Tibial nerve (tissue), 4 donors: ENCODE results near the gene LRRC3C. TPM values are rescaled to one million over a fixed set of nuclear protein-coding genes. Genes with fewer than 3 reads are reported as not detected.

ENCODE experiments used
- DNase-seq, 2 donors: peaks; one replicate each; pipeline ENCODE4 v3.0.0-alpha.2; 2019; ENCODE audit warnings: low spot score in 2 of 2
- H3K27ac ChIP-seq, 4 donors: fragments of 200-600 bp; sonication (generic) in 3 of 4; one replicate each; pipeline ENCODE4 v1.5.1; 2017 to 2019; ENCODE audit warnings: mild to moderate bottlenecking in 1 of 4
- H3K27me3 ChIP-seq, 2 donors: fragments of 200-600 bp; sonication (generic) in 1 of 2; one replicate each; pipeline versions ENCODE4 v1.5.1 to v1.6.0; 2017 to 2019
- H3K36me3 ChIP-seq, 3 donors: fragments of 200-600 bp; sonication (generic); one replicate each; pipeline ENCODE4 v1.5.1; 2018 to 2019
- H3K4me1 ChIP-seq, 4 donors: fragments of 200-600 bp; sonication (generic) in 3 of 4; one replicate each; pipeline ENCODE4 v1.5.1; 2017 to 2019
- H3K4me3 ChIP-seq, 4 donors: fragments of 200-600 bp; sonication (generic) in 3 of 4; one replicate each; pipeline ENCODE4 v1.5.1; 2017 to 2019; ENCODE audit warnings: mild to moderate bottlenecking in 1 of 4, moderate library complexity in 1 of 4
- H3K9me3 ChIP-seq, 4 donors: fragments of 200-600 bp; sonication (generic) in 3 of 4; one replicate each; pipeline ENCODE4 v1.5.1; 2017 to 2019
- EP300 ChIP-seq, 2 donors: sonication (generic); formaldehyde crosslinking; IDR thresholded peaks; one replicate each; pipeline ENCODE4 v1.6.1; 2017; ENCODE audit warnings: antibody characterized with exemption in 2 of 2, mild to moderate bottlenecking in 1 of 2
- POLR2A ChIP-seq, 2 donors: fragments of 450-650 bp; IDR thresholded peaks; one replicate each; pipeline ENCODE4 v1.6.1; 2017; ENCODE audit warnings: antibody characterized with exemption in 2 of 2, mild to moderate bottlenecking in 2 of 2, moderate library complexity in 2 of 2
- WGBS, 2 donors: methylation state at CpG; one replicate each; pipeline ENCODE4 v1.1.5; 2018; 5-methylcytosine and 5-hydroxymethylcytosine counted together
- total RNA-seq, 4 donors: library from RNA; depleted of rRNA; stranded (reverse); fragments of >200 nt; gene quantifications; one replicate each; pipeline ENCODE4 v1.1.0, GENCODE V29; 2016
- TF ChIP-seq, protein P1 (sequence below), 5 experiments: fragments of 200-600 bp in 3 of 5; fragments of 450-650 bp in 2 of 5; sonication (generic) in 3 of 5; IDR thresholded peaks; one replicate each; pipeline ENCODE4 v1.5.1; 2016 to 2019; ENCODE audit warnings: antibody characterized with exemption in 5 of 5, mild to moderate bottlenecking in 3 of 5, moderate library complexity in 2 of 5

Gene LRRC3C
- total RNA-seq, 4 donors from 2014 or later = not detected

DNA sequence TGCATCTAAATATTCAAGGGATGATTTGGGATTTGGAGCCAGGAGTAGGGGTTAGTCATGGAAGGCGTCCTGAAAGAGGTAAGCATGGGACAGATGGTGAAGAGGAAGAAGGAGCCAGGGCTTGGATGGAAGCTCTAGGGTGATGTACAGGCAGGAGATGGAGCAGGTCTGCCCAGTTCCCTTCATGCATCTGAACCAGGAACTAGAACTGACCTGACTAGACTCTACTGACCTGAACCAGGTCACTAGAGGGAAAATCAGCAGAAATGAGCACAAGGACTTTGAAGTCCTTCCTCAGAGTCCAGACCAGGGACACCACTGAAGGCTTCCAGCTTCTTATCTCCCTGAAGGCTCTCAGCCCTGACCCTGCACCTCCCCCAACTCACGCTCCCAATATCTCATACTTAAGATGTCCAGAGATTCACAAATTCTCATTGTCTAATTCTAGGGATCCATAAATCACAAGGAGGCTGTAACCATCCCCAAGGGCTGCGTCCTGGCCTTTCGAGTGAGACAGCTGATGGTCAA is 43.6 kb downstream of the LRRC3C start:
- Histone ChIP-seq H3K4me3 (no peak overlapping the region), H3K4me1 (no peaks in the 10 kb centered on the region), H3K27me3 (peaks cover 0 to 6% of the 10 kb centered on the region in 2 donors), H3K9me3 (no peaks in the 10 kb centered on the region), H3K27ac (no peak overlapping the region), H3K36me3 (no peaks in the 10 kb centered on the region)
- DNase-seq = no peak
- WGBS, 2 donors = 74 to 83% methylated on average over 4 of the region's 4 CpGs
- TF ChIP-seq POLR2A (IDR thresholded peaks at IDR 0.05) (no peak), EP300 (IDR thresholded peaks at IDR 0.05) (no peak)
- TF ChIP-seq, protein P1, sequence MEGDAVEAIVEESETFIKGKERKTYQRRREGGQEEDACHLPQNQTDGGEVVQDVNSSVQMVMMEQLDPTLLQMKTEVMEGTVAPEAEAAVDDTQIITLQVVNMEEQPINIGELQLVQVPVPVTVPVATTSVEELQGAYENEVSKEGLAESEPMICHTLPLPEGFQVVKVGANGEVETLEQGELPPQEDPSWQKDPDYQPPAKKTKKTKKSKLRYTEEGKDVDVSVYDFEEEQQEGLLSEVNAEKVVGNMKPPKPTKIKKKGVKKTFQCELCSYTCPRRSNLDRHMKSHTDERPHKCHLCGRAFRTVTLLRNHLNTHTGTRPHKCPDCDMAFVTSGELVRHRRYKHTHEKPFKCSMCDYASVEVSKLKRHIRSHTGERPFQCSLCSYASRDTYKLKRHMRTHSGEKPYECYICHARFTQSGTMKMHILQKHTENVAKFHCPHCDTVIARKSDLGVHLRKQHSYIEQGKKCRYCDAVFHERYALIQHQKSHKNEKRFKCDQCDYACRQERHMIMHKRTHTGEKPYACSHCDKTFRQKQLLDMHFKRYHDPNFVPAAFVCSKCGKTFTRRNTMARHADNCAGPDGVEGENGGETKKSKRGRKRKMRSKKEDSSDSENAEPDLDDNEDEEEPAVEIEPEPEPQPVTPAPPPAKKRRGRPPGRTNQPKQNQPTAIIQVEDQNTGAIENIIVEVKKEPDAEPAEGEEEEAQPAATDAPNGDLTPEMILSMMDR (IDR thresholded peaks at IDR 0.05) = no peak

DNA sequence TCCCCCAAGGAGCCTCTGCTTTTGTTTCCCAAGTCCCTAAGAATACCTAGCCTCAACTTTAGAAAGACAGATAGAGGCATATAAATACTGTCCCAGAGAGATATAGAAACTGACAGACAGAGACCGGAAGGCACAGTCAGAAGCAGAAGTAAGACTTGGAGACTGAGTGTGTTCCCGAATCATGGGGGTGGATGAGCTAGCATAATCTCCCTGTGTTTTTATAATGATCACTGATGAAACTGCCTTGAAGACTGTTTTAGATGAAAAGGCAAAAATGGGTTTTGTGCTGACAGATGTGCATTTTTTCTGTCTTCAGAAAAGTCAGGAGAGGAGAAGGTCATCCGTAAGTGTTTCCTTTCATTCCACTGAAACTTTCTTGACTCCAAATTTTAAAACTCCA is 44.7 kb downstream of the LRRC3C start:
- 18 to 21% methylated on average over 3 of the region's 3 CpGs for WGBS, 2 donors
- TF ChIP-seq POLR2A (IDR thresholded peaks at IDR 0.05) = no peak
- peak in 1 of 2 donors; percentile 18 for TF ChIP-seq EP300 (IDR thresholded peaks at IDR 0.05)
- peak overlapping the region in 1 of 4 donors; percentile 64 for H3K27ac ChIP-seq

DNA sequence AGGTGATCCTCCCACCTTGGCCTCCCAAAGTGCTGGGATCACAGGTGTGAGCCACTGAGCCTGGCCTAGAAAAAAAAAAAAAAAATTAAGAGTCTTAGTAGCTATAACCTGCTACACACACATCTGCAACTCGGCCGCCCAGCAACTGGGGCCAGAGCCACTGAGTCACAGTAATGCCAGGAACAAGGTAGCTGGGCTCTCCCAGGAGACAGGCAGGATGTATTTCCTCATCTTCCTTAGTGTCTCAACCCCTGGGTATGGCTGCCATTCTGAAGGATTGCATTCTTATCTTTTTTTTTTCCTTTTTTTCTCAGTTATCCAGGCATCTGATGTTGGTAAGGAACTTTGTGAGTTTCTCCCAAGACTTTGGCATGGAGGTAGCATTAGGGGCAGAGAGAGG is 46.0 kb downstream of the LRRC3C start:
- peak overlapping the region in 1 of 4 donors; percentile 54 for H3K27ac ChIP-seq
- no peaks in the 10 kb centered on the region for H3K36me3 ChIP-seq
- H3K4me1 ChIP-seq = no peaks in the 10 kb centered on the region
- H3K27me3 ChIP-seq = peaks cover 0 to 6% of the 10 kb centered on the region in 2 donors
- no peak overlapping the region for H3K4me3 ChIP-seq
- H3K9me3 ChIP-seq = no peaks in the 10 kb centered on the region
- 87 to 94% methylated on average over 2 of the region's 2 CpGs for WGBS, 2 donors
- no peak for DNase-seq
- TF ChIP-seq POLR2A (IDR thresholded peaks at IDR 0.05) (no peak), EP300 (IDR thresholded peaks at IDR 0.05) (no peak)
- TF ChIP-seq, protein P1 (IDR thresholded peaks at IDR 0.05) = no peak

More for the DNA sequence above, 44.7 kb downstream of the LRRC3C start:
- Histone ChIP-seq H3K4me1 (no peaks in the 10 kb centered on the region), H3K36me3 (no peaks in the 10 kb centered on the region), H3K4me3 (no peak overlapping the region), H3K27me3 (peaks cover 0 to 6% of the 10 kb centered on the region in 2 donors), H3K9me3 (no peaks in the 10 kb centered on the region)
- DNase-seq = no peak

DNA sequence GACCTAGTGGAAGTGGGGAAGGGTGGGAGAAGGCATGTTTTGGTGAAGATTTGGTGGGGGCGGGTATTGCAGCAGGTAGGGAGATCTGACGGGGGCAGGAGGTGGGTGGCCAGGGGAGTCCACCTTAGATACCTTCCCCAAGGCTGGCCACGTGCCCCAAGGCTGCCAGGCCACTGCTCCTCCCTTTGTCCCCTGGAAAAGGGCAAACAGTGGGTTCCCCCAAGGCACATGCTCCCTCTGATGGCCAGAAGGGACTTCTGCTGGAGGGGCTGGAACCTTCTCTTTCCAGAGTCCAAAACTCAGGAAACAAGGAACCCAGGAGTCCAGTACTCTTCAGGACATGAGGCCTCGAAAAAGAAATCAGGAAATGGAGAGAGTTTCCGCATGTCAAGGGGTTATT is 46.9 kb downstream of the LRRC3C start:
- Histone ChIP-seq H3K27me3 (peaks cover 0 to 6% of the 10 kb centered on the region in 2 donors), H3K36me3 (no peaks in the 10 kb centered on the region), H3K4me3 (no peak overlapping the region), H3K27ac (no peak overlapping the region), H3K4me1 (peaks cover 0 to 5% (median under 1%) of the 10 kb centered on the region in 4 donors), H3K9me3 (no peaks in the 10 kb centered on the region)
- WGBS, 2 donors = 75 to 81% methylated on average over 5 of the region's 5 CpGs
- no peak for DNase-seq
- TF ChIP-seq EP300 (IDR thresholded peaks at IDR 0.05) (no peak), POLR2A (IDR thresholded peaks at IDR 0.05) (no peak)
- TF ChIP-seq, protein P1 (IDR thresholded peaks at IDR 0.05) = no peak

DNA sequence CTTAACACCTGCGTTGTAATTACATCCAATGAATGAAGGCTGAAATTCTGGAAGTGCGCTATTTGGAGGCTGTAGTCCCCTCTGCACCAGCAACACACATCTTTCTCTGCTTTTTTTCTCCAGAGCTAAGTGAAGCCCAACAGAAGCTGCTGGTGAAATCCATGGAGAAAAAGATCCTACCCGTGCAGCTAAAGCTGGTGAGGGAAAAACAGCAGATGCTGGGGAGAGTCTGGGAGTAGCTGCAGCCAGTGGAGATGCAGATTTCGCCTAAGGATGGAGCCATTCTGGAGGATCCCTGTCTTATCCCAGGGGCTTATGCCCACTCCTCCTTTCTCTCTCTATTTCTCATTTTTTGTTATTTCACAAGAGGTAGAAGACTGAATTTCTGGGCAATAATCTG is 48.3 kb downstream of the LRRC3C start:
- Histone ChIP-seq H3K4me3 (no peak overlapping the region), H3K27me3 (peaks cover 0 to 6% of the 10 kb centered on the region in 2 donors), H3K36me3 (no peaks in the 10 kb centered on the region), H3K4me1 (peaks cover 0 to 9% (median 4%) of the 10 kb centered on the region in 4 donors), H3K9me3 (no peaks in the 10 kb centered on the region), H3K27ac (no peak overlapping the region)
- WGBS, 2 donors = 61% methylated on average over 4 of the region's 4 CpGs
- DNase-seq = no peak
- TF ChIP-seq POLR2A (IDR thresholded peaks at IDR 0.05) = no peak
- TF ChIP-seq EP300 (IDR thresholded peaks at IDR 0.05) = no peak
- TF ChIP-seq, protein P1 (IDR thresholded peaks at IDR 0.05) = no peak
